H9 (cell line): ENCODE data around the gene ELK1. TPM values are rescaled to one million over a fixed set of nuclear protein-coding genes. Genes with fewer than 3 reads are reported as not detected.

Experiments used
- DNase-seq: peaks from one replicate; pipeline ENCODE4 v3.0.0-alpha.2; 2017
- H2AFZ ChIP-seq: one replicate; pipeline ENCODE4 v1.6.1; 2013; ENCODE audit warnings: mild to moderate bottlenecking, low read length, control low read depth, moderate library complexity
- H2AK5ac ChIP-seq: 2 replicates; pipeline ENCODE4 v1.6.1; 2013; ENCODE audit warnings: low read length, control low read depth, mixed read lengths; ENCODE audit not compliant: insufficient read length
- H2BK120ac ChIP-seq: one replicate; pipeline ENCODE4 v1.6.1; 2013; ENCODE audit warnings: low read depth, mild to moderate bottlenecking, low read length, control low read depth, inconsistent platforms; ENCODE audit not compliant: poor library complexity, severe bottlenecking
- H2BK12ac ChIP-seq: 2 replicates; pipeline ENCODE4 v1.6.1; 2013; ENCODE audit warnings: low read length, control low read depth, mixed read lengths, low read depth; ENCODE audit not compliant: insufficient read length
- H2BK15ac ChIP-seq: 2 replicates; pipeline ENCODE4 v1.6.1; 2013; ENCODE audit warnings: low read depth, low read length, control low read depth
- H2BK20ac ChIP-seq: one replicate; pipeline ENCODE4 v1.6.1; 2013; ENCODE audit warnings: low read depth, mild to moderate bottlenecking, low read length, control low read depth, inconsistent platforms; ENCODE audit not compliant: poor library complexity, severe bottlenecking
- H2BK5ac ChIP-seq: 2 replicates; pipeline ENCODE4 v1.6.1; 2013; ENCODE audit warnings: low read length, control low read depth, mixed read lengths; ENCODE audit not compliant: insufficient read length
- H3K14ac ChIP-seq: 2 replicates; pipeline ENCODE4 v1.6.1; 2013; ENCODE audit warnings: low read length, control low read depth; ENCODE audit not compliant: insufficient read depth
- H3K18ac ChIP-seq: 2 replicates; pipeline ENCODE4 v1.6.1; 2013; ENCODE audit warnings: low read depth, mild to moderate bottlenecking, mixed read lengths, low read length, control low read depth; ENCODE audit not compliant: insufficient read length
- H3K23ac ChIP-seq: 2 replicates; pipeline ENCODE4 v1.6.1; 2013; ENCODE audit warnings: low read length, control low read depth, mixed read lengths, low read depth; ENCODE audit not compliant: insufficient read length
- H3K23me2 ChIP-seq: 2 replicates; pipeline ENCODE4 v1.6.1; 2013; ENCODE audit warnings: low read depth, mild to moderate bottlenecking, mixed read lengths, low read length, control low read depth; ENCODE audit not compliant: insufficient read length, poor library complexity, severe bottlenecking
- H3K27ac ChIP-seq: 2 replicates; pipeline ENCODE4 v1.5.1; 2013; ENCODE audit warnings: low read length, control low read depth, mixed read lengths, low read depth; ENCODE audit not compliant: insufficient read length
- H3K27me3 ChIP-seq: 2 replicates; pipeline ENCODE4 v1.6.1; 2013; ENCODE audit warnings: low read length, control low read depth, inconsistent platforms; ENCODE audit not compliant: insufficient read depth
- H3K4ac ChIP-seq: 2 replicates; pipeline ENCODE4 v1.6.1; 2013; ENCODE audit warnings: low read depth, mild to moderate bottlenecking, control low read depth, inconsistent platforms, low read length, moderate library complexity
- H3K4me1 ChIP-seq: 2 replicates; pipeline ENCODE4 v1.6.1; 2013; ENCODE audit warnings: low read length, control low read depth, inconsistent platforms; ENCODE audit not compliant: insufficient read depth
- H3K4me2 ChIP-seq: 2 replicates; pipeline ENCODE4 v1.6.1; 2013; ENCODE audit warnings: low read length, control low read depth, mixed read lengths; ENCODE audit not compliant: insufficient read length, insufficient read depth
- H3K56ac ChIP-seq: 2 replicates; pipeline ENCODE4 v1.6.1; 2013; ENCODE audit warnings: low read depth, mild to moderate bottlenecking, mixed read lengths, low read length, control low read depth; ENCODE audit not compliant: insufficient read length
- H3K79me1 ChIP-seq: 2 replicates; pipeline ENCODE4 v1.6.1; 2013; ENCODE audit warnings: low read depth, mild to moderate bottlenecking, moderate library complexity, low read length, control low read depth, inconsistent platforms; ENCODE audit not compliant: insufficient read depth, poor library complexity, severe bottlenecking
- H3K79me2 ChIP-seq: 2 replicates; pipeline ENCODE4 v1.6.1; 2013; ENCODE audit warnings: low read length, control low read depth, inconsistent platforms; ENCODE audit not compliant: insufficient read depth
- H3K9ac ChIP-seq: 2 replicates; pipeline ENCODE4 v1.6.1; 2013; ENCODE audit warnings: low read length, control low read depth, mixed read lengths; ENCODE audit not compliant: insufficient read length; ENCODE audit errors: extremely low read depth
- H3K9me3 ChIP-seq: one replicate; pipeline ENCODE4 v1.6.1; 2013; ENCODE audit warnings: low read depth, low read length, inconsistent platforms; ENCODE audit not compliant: control insufficient read depth
- H3T11ph ChIP-seq: one replicate; pipeline ENCODE4 v1.6.1; 2013; ENCODE audit warnings: mild to moderate bottlenecking, low read length, control low read depth, inconsistent platforms
- H4K20me1 ChIP-seq: one replicate; pipeline ENCODE4 v1.6.1; 2013; ENCODE audit not compliant: control insufficient read depth, insufficient read length, insufficient read depth
- H4K5ac ChIP-seq: 2 replicates; pipeline ENCODE4 v1.6.1; 2013; ENCODE audit warnings: low read depth, mild to moderate bottlenecking, mixed read lengths, low read length, control low read depth; ENCODE audit not compliant: insufficient read length
- H4K8ac ChIP-seq: replicated peaks from 2 replicates; pipeline ENCODE4 v1.6.1; 2013; ENCODE audit warnings: low read length, control low read depth, mixed read lengths, low read depth; ENCODE audit not compliant: insufficient read length
- H4K91ac ChIP-seq: 2 replicates; pipeline ENCODE4 v1.6.1; 2013; ENCODE audit warnings: low read depth, mild to moderate bottlenecking, moderate library complexity, mixed read lengths, low read length, control low read depth; ENCODE audit not compliant: insufficient read length
- H3K27ac Mint-ChIP-seq, 3 experiments: 2 replicates in 2 of 3; 3 replicates in 1 of 3; pipeline ENCODE4 v1.8.0; 2020 to 2021; ENCODE audit warnings: mixed read lengths in 3 of 3, mild to moderate bottlenecking in 1 of 3, moderate library complexity in 1 of 3
- H3K27me3 Mint-ChIP-seq: 2 replicates; pipeline ENCODE4 v1.8.0; 2021; ENCODE audit warnings: low read depth, mild to moderate bottlenecking, moderate library complexity, mixed read lengths
- H3K36me3 Mint-ChIP-seq, 3 experiments: 2 replicates in 2 of 3; 3 replicates in 1 of 3; pipeline ENCODE4 v1.8.0; 2020 to 2021; ENCODE audit warnings: low read depth in 3 of 3, mixed read lengths in 3 of 3; ENCODE audit not compliant: insufficient read depth in 1 of 3
- H3K4me1 Mint-ChIP-seq, 2 experiments: 2 replicates each; pipeline ENCODE4 v1.8.0; 2020; ENCODE audit warnings: mixed read lengths in 2 of 2
- H3K4me3 Mint-ChIP-seq, 2 experiments: 2 replicates in 1 of 2; 3 replicates in 1 of 2; pipeline ENCODE4 v1.8.0; 2020 to 2021; ENCODE audit warnings: mild to moderate bottlenecking in 2 of 2, mixed read lengths in 2 of 2, moderate library complexity in 1 of 2
- H3K9me3 Mint-ChIP-seq, 2 experiments: 2 replicates in 1 of 2; 3 replicates in 1 of 2; pipeline ENCODE4 v1.8.0; 2020; ENCODE audit warnings: mild to moderate bottlenecking in 2 of 2, mixed read lengths in 2 of 2, moderate library complexity in 1 of 2
- WGBS: extraction: QIAGEN DNeasy Blood & Tissue Kit; methylation state at CpG from one replicate; pipeline ENCODE4 v1.1.7; 2013; ENCODE audit warnings: missing lambda C conversion rate, low lambda C conversion rate, mixed read lengths; ENCODE audit not compliant: insufficient read length; ENCODE audit errors: extremely low coverage; 5-methylcytosine and 5-hydroxymethylcytosine counted together
- total RNA-seq: library from RNA; stranded (reverse); gene quantifications from 2 replicates; pipeline ENCODE4 v1.2.1, GENCODE V29; 2021
- TF ChIP-seq, protein P1 (sequence below): fragments of 200-600 bp; sonication (generic); conservative IDR thresholded peaks from 3 replicates; pipeline ENCODE4 v1.8.0; 2021; ENCODE audit warnings: antibody characterized with exemption, mild to moderate bottlenecking

The ELK1 gene
- total RNA-seq, 1 experiment from 2014 or later: 49.8 TPM

- Mint-ChIP-seq H3K36me3 (peaks cover 34 to 52% (median 36%) of the 10 kb centered on the region in 3 experiments), H3K4me3 (peak overlapping the region; percentile 83 to 87), H3K9me3 (peaks cover 79 to 82% of the 10 kb centered on the region in 2 experiments), H3K27me3 (no peaks in the 10 kb centered on the region; the same call in 1 of the 2 replicates), H3K4me1 (peaks cover 23 to 24% of the 10 kb centered on the region in 2 experiments), H3K27ac (no peak overlapping the region; a peak in 1 of 7 replicates)
- H2BK120ac ChIP-seq: no peak overlapping the region
- H2AK5ac ChIP-seq: no peak overlapping the region
- H3K27ac ChIP-seq: no peak overlapping the region
- peaks cover 48% of the 10 kb centered on the region for H3K9me3 ChIP-seq
- no peaks in the 10 kb centered on the region for H3K23me2 ChIP-seq
- H2AFZ ChIP-seq: no peak overlapping the region
- no peak overlapping the region for H4K8ac ChIP-seq
- H3K79me1 ChIP-seq: peaks cover 2% of the 10 kb centered on the region
- H2BK5ac ChIP-seq: no peak overlapping the region
- no peaks in the 10 kb centered on the region for H3K27me3 ChIP-seq
- no peak overlapping the region for H3T11ph ChIP-seq
- H4K91ac ChIP-seq: no peak overlapping the region
- TF ChIP-seq, protein P1, sequence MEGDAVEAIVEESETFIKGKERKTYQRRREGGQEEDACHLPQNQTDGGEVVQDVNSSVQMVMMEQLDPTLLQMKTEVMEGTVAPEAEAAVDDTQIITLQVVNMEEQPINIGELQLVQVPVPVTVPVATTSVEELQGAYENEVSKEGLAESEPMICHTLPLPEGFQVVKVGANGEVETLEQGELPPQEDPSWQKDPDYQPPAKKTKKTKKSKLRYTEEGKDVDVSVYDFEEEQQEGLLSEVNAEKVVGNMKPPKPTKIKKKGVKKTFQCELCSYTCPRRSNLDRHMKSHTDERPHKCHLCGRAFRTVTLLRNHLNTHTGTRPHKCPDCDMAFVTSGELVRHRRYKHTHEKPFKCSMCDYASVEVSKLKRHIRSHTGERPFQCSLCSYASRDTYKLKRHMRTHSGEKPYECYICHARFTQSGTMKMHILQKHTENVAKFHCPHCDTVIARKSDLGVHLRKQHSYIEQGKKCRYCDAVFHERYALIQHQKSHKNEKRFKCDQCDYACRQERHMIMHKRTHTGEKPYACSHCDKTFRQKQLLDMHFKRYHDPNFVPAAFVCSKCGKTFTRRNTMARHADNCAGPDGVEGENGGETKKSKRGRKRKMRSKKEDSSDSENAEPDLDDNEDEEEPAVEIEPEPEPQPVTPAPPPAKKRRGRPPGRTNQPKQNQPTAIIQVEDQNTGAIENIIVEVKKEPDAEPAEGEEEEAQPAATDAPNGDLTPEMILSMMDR: no peak
- no CpG with 5 or more reads among the region's 11 CpGs for WGBS
- H2BK12ac ChIP-seq: no peak overlapping the region
- no peaks in the 10 kb centered on the region; the same call in 1 of the 2 replicates for H3K4me1 ChIP-seq
- H2BK15ac ChIP-seq: no peak overlapping the region
- H4K5ac ChIP-seq: no peak overlapping the region
- H4K20me1 ChIP-seq: no peaks in the 10 kb centered on the region
- no peak overlapping the region for H3K18ac ChIP-seq
- H3K56ac ChIP-seq: no peak overlapping the region
- H3K23ac ChIP-seq: no peak overlapping the region
- peak overlapping the region; percentile 70 for H3K4me2 ChIP-seq
- no peak overlapping the region for H3K4ac ChIP-seq
- no peak overlapping the region for H2BK20ac ChIP-seq
- no peak for DNase-seq
- no peaks in the 10 kb centered on the region for H3K79me2 ChIP-seq
- H3K9ac ChIP-seq: peak overlapping the region; percentile 57
- no peak overlapping the region for H3K14ac ChIP-seq
These were observed 591 bp downstream of the ELK1 start for GRCh38 chrX:47649781-47650163.
